GM10847 (cell line): ENCODE data around the gene TEX13B.

ENCODE experiments used
- POLR2A ChIP-seq: IDR thresholded peaks from 2 replicates; pipeline ENCODE4 v1.6.1; 2011; ENCODE audit not compliant: insufficient read length; ENCODE audit errors: extremely low read depth

Gene TEX13B

GRCh38 chrX:107982356-107982755, at the start of gene TEX13B:
Gene TEX13B, minus strand, starts transcription at chrX:107982370. Its CDS starts 243 bp downstream, at chrX:107982127.
- TF ChIP-seq POLR2A, result no peak

GRCh38 chrX:108029928-108030711, 48.0 kb upstream of the TEX13B start:
- TF ChIP-seq POLR2A, result no peak

GRCh38 chrX:108028854-108029253, 46.7 kb upstream of the TEX13B start:
- TF ChIP-seq POLR2A, result no peak

- TF ChIP-seq POLR2A, result no peak
Measured at GRCh38 chrX:108025954-108026600, 43.9 kb upstream of the TEX13B start.

GRCh38 chrX:108025376-108025775, 43.2 kb upstream of the TEX13B start:
- TF ChIP-seq POLR2A, result no peak

GRCh38 chrX:108022491-108023089, 40.4 kb upstream of the TEX13B start:
- TF ChIP-seq POLR2A, result no peak

GRCh38 chrX:108020631-108021030, 38.5 kb upstream of the TEX13B start:
- TF ChIP-seq POLR2A, result no peak

- TF ChIP-seq POLR2A, result no peak
Measured at GRCh38 chrX:108019382-108019875, 37.3 kb upstream of the TEX13B start.

GRCh38 chrX:108018656-108019381, 36.6 kb upstream of the TEX13B start:
- TF ChIP-seq POLR2A, result no peak

- no peak for TF ChIP-seq POLR2A
Measured at GRCh38 chrX:108001218-108001814, 19.1 kb upstream of the TEX13B start.

GRCh38 chrX:108000751-108001150, 18.6 kb upstream of the TEX13B start:
- no peak for TF ChIP-seq POLR2A

- no peak for TF ChIP-seq POLR2A
Measured at GRCh38 chrX:107996124-107996523, 14.0 kb upstream of the TEX13B start.

GRCh38 chrX:107985033-107985432, 2.9 kb upstream of the TEX13B start:
- TF ChIP-seq POLR2A, result no peak

GRCh38 chrX:107979534-107979933, 2.6 kb downstream of the TEX13B start:
- TF ChIP-seq POLR2A, result no peak
